Smooth muscle cell (in vitro differentiated cells): Measurements from ENCODE around the gene SERTAD1. TPM values are rescaled to one million over a fixed set of nuclear protein-coding genes. Genes with fewer than 3 reads are reported as not detected.

Experiments
- DNase-seq: peaks from one replicate; lab custom pipeline; 2025; ENCODE audit not compliant: unreplicated experiment; lab: John Stamatoyannopoulos, UW
- H2AFZ ChIP-seq: fragments of 200-600 bp; sonication (generic); 2 replicates; pipeline ENCODE4 v1.6.0; 2016; ENCODE audit warnings: antibody characterized with exemption, low read depth, mild to moderate bottlenecking
- H3F3A ChIP-seq: fragments of 200-600 bp; sonication (generic); 2 replicates; pipeline ENCODE4 v1.6.0; 2017; ENCODE audit warnings: antibody characterized with exemption, low read depth
- H3K27ac ChIP-seq: fragments of 200-600 bp; sonication (generic); 2 replicates; pipeline ENCODE4 v1.5.1; 2016; ENCODE audit warnings: low read depth, mild to moderate bottlenecking
- H3K27me3 ChIP-seq: fragments of 200-600 bp; sonication (generic); 2 replicates; pipeline ENCODE4 v1.6.1; 2016; ENCODE audit warnings: low read depth, mild to moderate bottlenecking
- H3K36me3 ChIP-seq: fragments of 200-600 bp; sonication (generic); 2 replicates; pipeline ENCODE4 v1.5.1; 2016; ENCODE audit warnings: low read depth
- H3K4me1 ChIP-seq: fragments of 200-600 bp; sonication (generic); 2 replicates; pipeline ENCODE4 v1.5.1; 2016; ENCODE audit warnings: low read depth
- H3K4me2 ChIP-seq: fragments of 200-600 bp; sonication (generic); 2 replicates; pipeline ENCODE4 v1.6.0; 2016; ENCODE audit warnings: mild to moderate bottlenecking
- H3K4me3 ChIP-seq: fragments of 200-600 bp; sonication (generic); 2 replicates; pipeline ENCODE4 v1.5.1; 2016; ENCODE audit warnings: mild to moderate bottlenecking
- H3K79me2 ChIP-seq: fragments of 200-600 bp; sonication (generic); 2 replicates; pipeline ENCODE4 v1.6.0; 2016; ENCODE audit warnings: low read depth, mild to moderate bottlenecking
- H3K9ac ChIP-seq: fragments of 200-600 bp; sonication (generic); 2 replicates; pipeline ENCODE4 v1.6.0; 2016; ENCODE audit warnings: low read depth
- H3K9me3 ChIP-seq: fragments of 200-600 bp; sonication (generic); replicated peaks from 2 replicates; pipeline ENCODE4 v1.5.1; 2016; ENCODE audit warnings: low read depth
- H4K20me1 ChIP-seq: fragments of 200-600 bp; sonication (generic); 2 replicates; pipeline ENCODE4 v1.6.0; 2016; ENCODE audit warnings: low read depth
- CTCF ChIP-seq: fragments of 200-600 bp; sonication (generic); IDR thresholded peaks from 2 replicates; pipeline ENCODE4 v1.5.1; 2017; ENCODE audit warnings: borderline replicate concordance, mild to moderate bottlenecking, antibody characterized with exemption; ENCODE audit not compliant: insufficient read depth, poor library complexity, severe bottlenecking
- WGBS: methylation state at CpG from one replicate; pipeline ENCODE4 v1.1.7; 2016; ENCODE audit warnings: low lambda C conversion rate; 5-methylcytosine and 5-hydroxymethylcytosine counted together
- polyA plus RNA-seq: library from polyadenylated mRNA; unstranded; fragments of >200 nt; fragmentation: Nextera tagmentation; extraction: Ambion mirVana; gene quantifications from 2 replicates; pipeline ENCODE4 v1.2.1, GENCODE V29; 2016
- total RNA-seq: library from RNA; depleted of rRNA; stranded (reverse); fragments of >200 nt; gene quantifications from 2 replicates; pipeline ENCODE4 v1.2.3, GENCODE V29; 2014

SERTAD1 gene
- total and polyA plus RNA-seq, 2 experiments from 2014 or later = 44.0 to 67.2 TPM

- Histone ChIP-seq H2AFZ (no peak overlapping the region), H3K27ac (peak overlapping the region; percentile 86), H3K4me1 (peaks cover 24% of the 10 kb centered on the region), H3K4me3 (no peak overlapping the region), H3K27me3 (no peaks in the 10 kb centered on the region), H4K20me1 (peaks cover 16% of the 10 kb centered on the region), H3K9ac (no peak overlapping the region), H3K4me2 (no peak overlapping the region), H3F3A (peaks cover 21% of the 10 kb centered on the region), H3K36me3 (no peaks in the 10 kb centered on the region), H3K79me2 (peaks cover 23% of the 10 kb centered on the region), H3K9me3 (no peaks in the 10 kb centered on the region)
- TF ChIP-seq CTCF = no peak
- DNase-seq = no peak
- 92% methylated on average over 8 of the region's 8 CpGs for WGBS
These were observed 20.5 kb upstream of the SERTAD1 start for GRCh38 chr19:40446263-40446784.

- Histone ChIP-seq H3K27me3 (no peaks in the 10 kb centered on the region), H3F3A (peaks cover 26% of the 10 kb centered on the region), H3K9ac (no peak overlapping the region), H3K4me2 (peak overlapping the region; percentile 87), H3K36me3 (no peaks in the 10 kb centered on the region), H3K4me1 (peaks cover 24% of the 10 kb centered on the region), H4K20me1 (peaks cover 21% of the 10 kb centered on the region), H3K4me3 (no peak overlapping the region), H2AFZ (no peak overlapping the region), H3K9me3 (no peaks in the 10 kb centered on the region), H3K27ac (peak overlapping the region; percentile 86), H3K79me2 (peaks cover 28% of the 10 kb centered on the region)
- no peak for TF ChIP-seq CTCF
- no peak for DNase-seq
- WGBS = 50% methylated on average over 9 of the region's 9 CpGs
These were observed 20.0 kb upstream of the SERTAD1 start for GRCh38 chr19:40445780-40446262.

- Histone ChIP-seq H3K4me1 (peaks cover 24% of the 10 kb centered on the region), H3K36me3 (no peaks in the 10 kb centered on the region), H2AFZ (peak overlapping the region; percentile 94), H3K4me3 (peak overlapping the region; percentile 92), H4K20me1 (peaks cover 30% of the 10 kb centered on the region), H3K27me3 (no peaks in the 10 kb centered on the region), H3K27ac (peak overlapping the region; percentile 86), H3K4me2 (peak overlapping the region; percentile 87), H3K9ac (peak overlapping the region; percentile 89), H3F3A (peaks cover 36% of the 10 kb centered on the region), H3K79me2 (peaks cover 38% of the 10 kb centered on the region), H3K9me3 (no peaks in the 10 kb centered on the region)
- DNase-seq = no peak
- TF ChIP-seq CTCF = no peak
- WGBS = 30% methylated on average over 17 of the region's 18 CpGs
These were observed 19.1 kb upstream of the SERTAD1 start for GRCh38 chr19:40444825-40445312.
